MM.1S (cell line): ENCODE results near the gene EXOC8.

Experiments used
- DNase-seq: peaks from one replicate; pipeline ENCODE4 v3.0.0-alpha.2; 2015
- H2AFZ ChIP-seq: fragments of 300-600 bp; sonication (generic); 2 replicates; pipeline ENCODE4 v1.6.0; 2016; ENCODE audit warnings: antibody characterized with exemption, low read length
- H3F3A ChIP-seq: fragments of 300-600 bp; sonication (generic); 2 replicates; pipeline ENCODE4 v1.6.1; 2016; ENCODE audit warnings: mild to moderate bottlenecking, antibody characterized with exemption, low read length, moderate library complexity, mixed read lengths; ENCODE audit not compliant: insufficient read depth
- H3K27ac ChIP-seq: fragments of 300-600 bp; sonication (generic); 2 replicates; pipeline ENCODE4 v1.5.1; 2016; ENCODE audit warnings: mild to moderate bottlenecking, low read length
- H3K27me3 ChIP-seq: fragments of 300-600 bp; sonication (generic); replicated peaks from 2 replicates; pipeline ENCODE4 v1.6.0; 2016; ENCODE audit warnings: low read length; ENCODE audit not compliant: insufficient read depth
- H3K36me3 ChIP-seq: fragments of 300-600 bp; sonication (generic); replicated peaks from 2 replicates; pipeline ENCODE4 v1.6.1; 2016; ENCODE audit warnings: mild to moderate bottlenecking, low read length, mixed read lengths; ENCODE audit not compliant: insufficient read depth
- H3K4me1 ChIP-seq: fragments of 300-600 bp; sonication (generic); 2 replicates; pipeline ENCODE4 v1.6.1; 2016; ENCODE audit warnings: low read length, mixed read lengths
- H3K4me2 ChIP-seq: fragments of 300-600 bp; sonication (generic); 2 replicates; pipeline ENCODE4 v1.6.0; 2016; ENCODE audit warnings: low read depth, low read length
- H3K4me3 ChIP-seq: fragments of 300-600 bp; sonication (generic); 2 replicates; pipeline ENCODE4 v1.5.1; 2016; ENCODE audit warnings: low read length, mixed read lengths
- H3K79me2 ChIP-seq: fragments of 300-600 bp; sonication (generic); 2 replicates; pipeline ENCODE4 v1.6.1; 2016; ENCODE audit warnings: mixed run types, low read length, mixed read lengths
- H3K9ac ChIP-seq: fragments of 300-600 bp; sonication (generic); 2 replicates; pipeline ENCODE4 v1.6.1; 2016; ENCODE audit warnings: low read length, mixed read lengths
- H3K9me2 ChIP-seq: fragments of 300-600 bp; sonication (generic); replicated peaks from 2 replicates; pipeline ENCODE4 v1.6.1; 2016; ENCODE audit warnings: mild to moderate bottlenecking, low read length, mixed read lengths; ENCODE audit not compliant: insufficient read depth
- H3K9me3 ChIP-seq: fragments of 300-600 bp; sonication (generic); replicated peaks from 2 replicates; pipeline ENCODE4 v1.6.1; 2016; ENCODE audit warnings: mild to moderate bottlenecking, low read length, mixed read lengths; ENCODE audit not compliant: insufficient read depth
- H4K20me1 ChIP-seq: fragments of 300-600 bp; sonication (generic); 2 replicates; pipeline ENCODE4 v1.6.1; 2016; ENCODE audit warnings: mild to moderate bottlenecking, low read length, moderate library complexity, mixed read lengths; ENCODE audit not compliant: insufficient read depth
- EZH2 ChIP-seq: fragments of 300-600 bp; sonication (generic); optimal IDR thresholded peaks from 2 replicates; pipeline ENCODE3; 2017; ENCODE audit warnings: low read depth, mild to moderate bottlenecking, antibody characterized with exemption, low read length, mixed read lengths
- EZH2phosphoT487 ChIP-seq: fragments of 300-600 bp; sonication (generic); IDR thresholded peaks from 2 replicates; pipeline ENCODE4 v1.6.1; 2018; ENCODE audit warnings: antibody characterized with exemption, low read length
- TF ChIP-seq, protein P1 (sequence below): fragments of 300-600 bp; sonication (generic); IDR thresholded peaks from 2 replicates; pipeline ENCODE4 v1.5.1; 2016; ENCODE audit warnings: antibody characterized with exemption, low read length, mixed read lengths

EXOC8 gene

DNA sequence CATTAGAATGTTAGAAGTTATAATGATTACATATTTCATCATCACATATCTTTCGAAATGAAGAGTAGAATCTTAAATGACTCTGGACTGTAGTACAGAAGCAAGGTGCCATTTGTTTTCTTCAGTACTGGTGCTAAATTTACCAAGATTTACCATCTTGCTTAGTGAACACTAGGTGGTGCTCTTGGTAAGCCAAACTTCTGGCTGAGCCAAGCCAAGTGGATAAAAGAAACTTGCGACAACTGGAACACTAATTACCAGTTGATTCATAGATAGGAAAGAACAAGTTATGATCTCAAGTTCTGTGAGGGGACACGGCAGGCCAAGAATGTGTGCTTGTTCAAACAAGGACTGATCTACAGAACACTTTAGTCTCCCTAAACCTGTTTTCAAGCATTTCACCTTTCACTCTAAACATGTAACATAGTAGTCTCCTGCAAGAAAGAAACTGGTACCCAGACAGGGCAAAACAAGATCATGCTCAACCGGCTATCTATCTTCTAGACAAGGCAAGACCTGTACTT, 20.2 kb upstream of the EXOC8 start:
- Histone ChIP-seq H2AFZ (no peak overlapping the region), H3K9me2 (no peaks in the 10 kb centered on the region), H3K79me2 (no peaks in the 10 kb centered on the region), H3K4me1 (no peaks in the 10 kb centered on the region), H3K27ac (no peak overlapping the region), H3F3A (no peaks in the 10 kb centered on the region), H3K4me3 (no peak overlapping the region), H3K9me3 (no peaks in the 10 kb centered on the region), H3K27me3 (no peaks in the 10 kb centered on the region), H3K36me3 (no peaks in the 10 kb centered on the region), H3K9ac (no peak overlapping the region; the same call in 1 of the 2 replicates), H3K4me2 (peak overlapping the region; percentile 0; the same call in 1 of the 2 replicates), H4K20me1 (no peaks in the 10 kb centered on the region)
- DNase-seq, result peak; percentile 76
- TF ChIP-seq, protein P1, sequence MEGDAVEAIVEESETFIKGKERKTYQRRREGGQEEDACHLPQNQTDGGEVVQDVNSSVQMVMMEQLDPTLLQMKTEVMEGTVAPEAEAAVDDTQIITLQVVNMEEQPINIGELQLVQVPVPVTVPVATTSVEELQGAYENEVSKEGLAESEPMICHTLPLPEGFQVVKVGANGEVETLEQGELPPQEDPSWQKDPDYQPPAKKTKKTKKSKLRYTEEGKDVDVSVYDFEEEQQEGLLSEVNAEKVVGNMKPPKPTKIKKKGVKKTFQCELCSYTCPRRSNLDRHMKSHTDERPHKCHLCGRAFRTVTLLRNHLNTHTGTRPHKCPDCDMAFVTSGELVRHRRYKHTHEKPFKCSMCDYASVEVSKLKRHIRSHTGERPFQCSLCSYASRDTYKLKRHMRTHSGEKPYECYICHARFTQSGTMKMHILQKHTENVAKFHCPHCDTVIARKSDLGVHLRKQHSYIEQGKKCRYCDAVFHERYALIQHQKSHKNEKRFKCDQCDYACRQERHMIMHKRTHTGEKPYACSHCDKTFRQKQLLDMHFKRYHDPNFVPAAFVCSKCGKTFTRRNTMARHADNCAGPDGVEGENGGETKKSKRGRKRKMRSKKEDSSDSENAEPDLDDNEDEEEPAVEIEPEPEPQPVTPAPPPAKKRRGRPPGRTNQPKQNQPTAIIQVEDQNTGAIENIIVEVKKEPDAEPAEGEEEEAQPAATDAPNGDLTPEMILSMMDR, result peak; percentile 92
- TF ChIP-seq EZH2, result no peak
- no peak for TF ChIP-seq EZH2phosphoT487

DNA sequence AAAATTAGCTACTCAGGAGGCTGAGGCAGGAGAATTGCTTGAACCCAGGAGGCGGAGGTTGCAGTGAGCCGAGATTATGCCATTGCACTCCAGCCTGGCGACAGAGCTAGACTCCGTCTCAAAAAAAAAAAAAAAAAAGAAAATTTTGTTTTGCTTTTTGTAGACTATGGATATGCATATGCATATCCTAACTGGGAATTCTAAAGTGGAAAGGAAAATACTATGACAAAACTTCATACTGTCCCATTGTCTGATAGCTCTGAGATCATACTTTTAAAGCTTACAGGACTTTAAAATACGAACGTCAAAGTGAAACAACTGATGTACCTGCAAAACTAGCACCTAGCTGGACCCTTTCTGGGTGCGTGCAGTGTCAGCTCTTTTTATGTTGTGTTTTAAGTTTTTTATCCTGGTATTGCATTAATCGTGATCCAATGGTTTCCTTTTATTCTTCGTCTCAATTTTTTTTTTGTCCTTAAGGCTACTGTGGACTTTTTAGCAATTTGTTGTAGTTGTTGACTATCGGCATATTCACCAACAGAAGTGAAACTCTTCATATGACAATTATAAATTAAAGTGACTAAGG, 19.6 kb upstream of the EXOC8 start:
- no peaks in the 10 kb centered on the region for H3F3A ChIP-seq
- no peak overlapping the region for H3K27ac ChIP-seq
- no peaks in the 10 kb centered on the region for H3K79me2 ChIP-seq
- no peak overlapping the region for H2AFZ ChIP-seq
- no peaks in the 10 kb centered on the region for H4K20me1 ChIP-seq
- DNase-seq, result no peak
- H3K4me3 ChIP-seq, result no peak overlapping the region
- no peaks in the 10 kb centered on the region for H3K9me3 ChIP-seq
- no peaks in the 10 kb centered on the region for H3K36me3 ChIP-seq
- H3K4me2 ChIP-seq, result peak overlapping the region; percentile 0; the same call in 1 of the 2 replicates
- H3K9ac ChIP-seq, result no peak overlapping the region; the same call in 1 of the 2 replicates
- no peaks in the 10 kb centered on the region for H3K27me3 ChIP-seq
- H3K4me1 ChIP-seq, result no peaks in the 10 kb centered on the region
- no peaks in the 10 kb centered on the region for H3K9me2 ChIP-seq
- TF ChIP-seq EZH2phosphoT487 (no peak), EZH2 (no peak)
- TF ChIP-seq, protein P1, result no peak

DNA sequence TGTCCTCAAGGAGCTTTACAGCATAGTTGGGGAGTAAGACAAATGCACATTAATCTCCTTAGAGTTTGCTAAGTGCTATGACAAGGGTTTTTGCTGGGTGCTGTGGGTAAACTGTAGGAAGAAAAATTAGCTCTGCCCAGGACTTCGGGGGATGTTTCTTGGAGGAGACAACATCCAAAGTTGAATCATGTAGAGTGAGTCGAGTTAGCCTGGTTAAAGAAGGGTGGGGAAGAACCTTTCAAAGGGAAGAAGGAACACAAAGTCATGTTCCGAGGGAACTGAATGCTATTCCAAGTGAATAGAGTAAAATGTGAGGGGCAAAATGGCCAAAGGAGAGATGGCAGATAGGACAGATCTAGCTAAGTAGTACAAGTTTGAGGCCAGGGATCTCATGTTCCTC, 17.5 kb upstream of the EXOC8 start:
- H3K27ac ChIP-seq, result no peak overlapping the region
- H3K9me2 ChIP-seq, result no peaks in the 10 kb centered on the region
- H3K79me2 ChIP-seq, result no peaks in the 10 kb centered on the region
- no peaks in the 10 kb centered on the region for H3K9me3 ChIP-seq
- H3K4me3 ChIP-seq, result no peak overlapping the region
- H3K4me2 ChIP-seq, result no peak overlapping the region
- H2AFZ ChIP-seq, result no peak overlapping the region
- H3K36me3 ChIP-seq, result no peaks in the 10 kb centered on the region; the same call in 1 of the 2 replicates
- DNase-seq, result no peak
- H3F3A ChIP-seq, result no peaks in the 10 kb centered on the region
- H3K27me3 ChIP-seq, result no peaks in the 10 kb centered on the region
- TF ChIP-seq EZH2phosphoT487 (no peak), EZH2 (no peak)
- TF ChIP-seq, protein P1, result no peak
- H3K9ac ChIP-seq, result no peak overlapping the region
- no peaks in the 10 kb centered on the region for H4K20me1 ChIP-seq
- no peaks in the 10 kb centered on the region for H3K4me1 ChIP-seq
